ENCODE measurements around the gene FEZ2.

Gene FEZ2

GRCh38 chr2:36577884-36578283, 20.1 kb downstream of the FEZ2 start:
- TF ChIP-seq ZNF8 (CRISPR knock-in tag; IDR thresholded peaks at IDR 0.05) (no peak), TCF4 (CRISPR knock-in tag; IDR thresholded peaks at IDR 0.05; ENCODE audit: borderline replicate concordance) (no peak), ARNTL (CRISPR knock-in tag; IDR thresholded peaks at IDR 0.05; ENCODE audit: borderline replicate concordance, low read depth) (no peak), CSRNP3 (CRISPR knock-in tag; IDR thresholded peaks at IDR 0.05) (no peak), OSR1 (CRISPR knock-in tag; IDR thresholded peaks at IDR 0.05) (no peak), RARB (CRISPR knock-in tag; IDR thresholded peaks at IDR 0.05) (no peak), ZNF70 (CRISPR knock-in tag; IDR thresholded peaks at IDR 0.05) (no peak), TSHZ2 (CRISPR knock-in tag; IDR thresholded peaks at IDR 0.05) (no peak), ZFP3 (CRISPR knock-in tag; IDR thresholded peaks at IDR 0.05) (no peak), PPARA (CRISPR knock-in tag; IDR thresholded peaks at IDR 0.05; ENCODE audit: borderline replicate concordance) (no peak), PATZ1 (CRISPR knock-in tag; IDR thresholded peaks at IDR 0.05; ENCODE audit: borderline replicate concordance) (no peak), ZC3H10 (CRISPR knock-in tag; IDR thresholded peaks at IDR 0.05) (no peak), GLIS3 (CRISPR knock-in tag; IDR thresholded peaks at IDR 0.05) (no peak), TOX (CRISPR knock-in tag; IDR thresholded peaks at IDR 0.05; ENCODE audit: borderline replicate concordance) (no peak), ZNF565 (CRISPR knock-in tag; conservative IDR thresholded peaks at IDR 0.05; ENCODE audit: low read depth) (no peak)
- no peak for ATAC-seq

- ATAC-seq = no peak
- no peak for TF ChIP-seq POU6F1 (CRISPR knock-in tag; IDR thresholded peaks at IDR 0.05; ENCODE audit: borderline replicate concordance, low read depth)
- TF ChIP-seq PATZ1 (CRISPR knock-in tag; IDR thresholded peaks at IDR 0.05; ENCODE audit: borderline replicate concordance) = no peak
- TF ChIP-seq SNAI2 (CRISPR knock-in tag; IDR thresholded peaks at IDR 0.05) = no peak
- no peak for TF ChIP-seq TSHZ2 (CRISPR knock-in tag; IDR thresholded peaks at IDR 0.05)
- no peak for TF ChIP-seq CSDC2 (CRISPR knock-in tag; IDR thresholded peaks at IDR 0.05)
- no peak for TF ChIP-seq ARNTL (CRISPR knock-in tag; IDR thresholded peaks at IDR 0.05; ENCODE audit: borderline replicate concordance, low read depth)
- no peak for TF ChIP-seq ZNF70 (CRISPR knock-in tag; IDR thresholded peaks at IDR 0.05)
- no peak for TF ChIP-seq CREB5 (CRISPR knock-in tag; IDR thresholded peaks at IDR 0.05; ENCODE audit: low read depth)
- TF ChIP-seq TCF4 (CRISPR knock-in tag; IDR thresholded peaks at IDR 0.05; ENCODE audit: borderline replicate concordance) = no peak
- no peak for TF ChIP-seq ZFP3 (CRISPR knock-in tag; IDR thresholded peaks at IDR 0.05)
- TF ChIP-seq ZNF565 (CRISPR knock-in tag; conservative IDR thresholded peaks at IDR 0.05; ENCODE audit: low read depth) = no peak
Observed at GRCh38 chr2:36574560-36574959, 23.4 kb downstream of the FEZ2 start.
